Smooth muscle cell of the brain vasculature (primary cell): Measurements from ENCODE around the gene AJUBA.
"Not testable (repeated sequence)": the region's sequence is repeated elsewhere in the genome, so short reads cannot be mapped to it uniquely, and the experiment has no call there.

Experiments
- DNase-seq: peaks from one replicate; pipeline ENCODE4 v3.0.0-alpha.2; 2012; ENCODE audit warnings: low read depth, low spot score

The AJUBA gene

GRCh38 chr14:22982477-22983245, at the start of gene AJUBA:
AJUBA (minus strand) TSS chr14:22982551; CDS start chr14:22982266, 285 bp downstream.
- no peak for DNase-seq

GRCh38 chr14:23030936-23031335, 48.6 kb upstream of the AJUBA start:
- no peak for DNase-seq

- DNase-seq, result no peak
These were observed 46.4 kb upstream of the AJUBA start for GRCh38 chr14:23028799-23029198.

- no peak for DNase-seq
These were observed 42.9 kb upstream of the AJUBA start for GRCh38 chr14:23025151-23025814.

GRCh38 chr14:23024612-23025075, 42.3 kb upstream of the AJUBA start:
- DNase-seq, result no peak

GRCh38 chr14:23023795-23024152, 41.4 kb upstream of the AJUBA start:
- DNase-seq, result no peak

- DNase-seq, result no peak
These were observed 40.9 kb upstream of the AJUBA start for GRCh38 chr14:23023022-23023794.

GRCh38 chr14:23021889-23022442, 39.6 kb upstream of the AJUBA start:
- no peak for DNase-seq

- no peak for DNase-seq
These were observed 39.1 kb upstream of the AJUBA start for GRCh38 chr14:23021434-23021833.

GRCh38 chr14:23020143-23021128, 38.1 kb upstream of the AJUBA start:
- DNase-seq, result no peak

- DNase-seq, result no peak
These were observed 35.8 kb upstream of the AJUBA start for GRCh38 chr14:23018107-23018506.

- no peak for DNase-seq
These were observed 34.7 kb upstream of the AJUBA start for GRCh38 chr14:23017091-23017490.

GRCh38 chr14:23015618-23016017, 33.3 kb upstream of the AJUBA start:
- DNase-seq, result no peak

- DNase-seq, result not testable (repeated sequence)
These were observed 31.4 kb upstream of the AJUBA start for GRCh38 chr14:23013749-23014054.

GRCh38 chr14:23013054-23013748, 30.9 kb upstream of the AJUBA start:
- no peak for DNase-seq

GRCh38 chr14:23009939-23010726, 27.8 kb upstream of the AJUBA start, which contains the start of gene C14orf93:
C14orf93 (minus strand) TSS chr14:23010143; CDS start chr14:22999023, 11,120 bp downstream.
- peak; percentile 37 for DNase-seq

- no peak for DNase-seq
These were observed 27.2 kb upstream of the AJUBA start for GRCh38 chr14:23009483-23009938.

GRCh38 chr14:23008831-23009230, 26.5 kb upstream of the AJUBA start:
- no peak for DNase-seq
